Measurements from ENCODE around the gene KDM6B.

- TF ChIP-seq ZNF670 (tag by site-specific recombination; IDR thresholded peaks at IDR 0.05; ENCODE audit: low read depth) (no peak), PBX3 (CRISPR knock-in tag; IDR thresholded peaks at IDR 0.05) (no peak), ZNF18 (tag by site-specific recombination; IDR thresholded peaks at IDR 0.05) (no peak), SP7 (tag by site-specific recombination; IDR thresholded peaks at IDR 0.05) (no peak), CTCF (tag by site-specific recombination; IDR thresholded peaks at IDR 0.05) (no peak), ZNF747 (tag by site-specific recombination; IDR thresholded peaks at IDR 0.05) (no peak), ZNF121 (tag by site-specific recombination; IDR thresholded peaks at IDR 0.05) (no peak), ZBTB7A (tag by site-specific recombination; IDR thresholded peaks at IDR 0.05; ENCODE audit: low read depth) (no peak), HOXA7 (CRISPR knock-in tag; IDR thresholded peaks at IDR 0.05; ENCODE audit: borderline replicate concordance) (no peak), ZSCAN30 (tag by site-specific recombination; IDR thresholded peaks at IDR 0.05) (no peak), ELK4 (IDR thresholded peaks at IDR 0.05; ENCODE audit: borderline replicate concordance, low read depth, low read length) (no peak), KLF1 (tag by site-specific recombination; IDR thresholded peaks at IDR 0.05) (no peak), ZNF146 (tag by site-specific recombination; IDR thresholded peaks at IDR 0.05) (no peak), ZBTB11 (tag by site-specific recombination; conservative IDR thresholded peaks at IDR 0.05; ENCODE audit: low read depth) (no peak)
These were observed 16.9 kb downstream of the KDM6B start for GRCh38 chr17:7850701-7851437.
